Lower leg skin (tissue), 3 donors: ENCODE data around the gene TALDO1.

Experiments used
- POLR2A ChIP-seq, 2 donors: fragments of 450-650 bp; IDR thresholded peaks; one replicate each; pipeline ENCODE4 v1.6.1; 2016 to 2017; ENCODE audit warnings: antibody characterized with exemption in 2 of 2, mild to moderate bottlenecking in 1 of 2, moderate library complexity in 1 of 2
- TF ChIP-seq, protein P1 (sequence below), 3 donors: fragments of 450-650 bp; IDR thresholded peaks; one replicate each; pipeline ENCODE4 v1.5.1; 2016; ENCODE audit warnings: antibody characterized with exemption in 3 of 3, mild to moderate bottlenecking in 3 of 3, moderate library complexity in 2 of 3

DNA sequence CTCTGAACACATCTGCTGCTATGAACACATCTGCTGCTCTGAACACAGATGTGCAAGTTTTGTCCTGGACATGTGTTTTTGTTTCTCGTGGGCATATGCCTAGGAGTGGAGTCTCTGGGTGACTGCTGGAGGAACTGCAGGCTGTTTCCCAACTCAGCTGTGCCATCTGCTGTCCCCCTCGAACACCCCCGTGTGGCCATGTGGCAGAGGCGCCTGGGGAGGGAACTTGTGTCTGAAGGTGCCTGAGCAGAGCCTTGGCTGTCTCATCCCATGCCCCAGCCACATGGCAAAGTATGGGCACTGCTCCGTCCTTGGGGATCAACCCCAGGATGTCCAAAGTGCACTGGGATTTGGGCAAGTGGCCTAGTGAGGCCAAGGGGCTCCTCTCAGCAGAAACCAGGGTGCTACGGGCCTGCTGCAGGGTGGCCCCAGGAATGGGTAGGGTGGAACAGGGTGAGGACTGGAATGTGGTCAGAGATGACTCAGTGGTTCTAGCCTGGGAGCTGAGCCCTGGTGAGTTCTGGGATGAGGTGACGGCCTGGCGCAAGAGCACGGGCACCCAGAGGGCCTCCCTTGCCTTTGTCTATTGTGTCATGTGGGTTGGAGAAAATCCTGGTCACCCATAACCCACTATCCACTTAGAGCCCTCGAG lies 15.3 kb downstream of the TALDO1 start:
- TF ChIP-seq, protein P1, sequence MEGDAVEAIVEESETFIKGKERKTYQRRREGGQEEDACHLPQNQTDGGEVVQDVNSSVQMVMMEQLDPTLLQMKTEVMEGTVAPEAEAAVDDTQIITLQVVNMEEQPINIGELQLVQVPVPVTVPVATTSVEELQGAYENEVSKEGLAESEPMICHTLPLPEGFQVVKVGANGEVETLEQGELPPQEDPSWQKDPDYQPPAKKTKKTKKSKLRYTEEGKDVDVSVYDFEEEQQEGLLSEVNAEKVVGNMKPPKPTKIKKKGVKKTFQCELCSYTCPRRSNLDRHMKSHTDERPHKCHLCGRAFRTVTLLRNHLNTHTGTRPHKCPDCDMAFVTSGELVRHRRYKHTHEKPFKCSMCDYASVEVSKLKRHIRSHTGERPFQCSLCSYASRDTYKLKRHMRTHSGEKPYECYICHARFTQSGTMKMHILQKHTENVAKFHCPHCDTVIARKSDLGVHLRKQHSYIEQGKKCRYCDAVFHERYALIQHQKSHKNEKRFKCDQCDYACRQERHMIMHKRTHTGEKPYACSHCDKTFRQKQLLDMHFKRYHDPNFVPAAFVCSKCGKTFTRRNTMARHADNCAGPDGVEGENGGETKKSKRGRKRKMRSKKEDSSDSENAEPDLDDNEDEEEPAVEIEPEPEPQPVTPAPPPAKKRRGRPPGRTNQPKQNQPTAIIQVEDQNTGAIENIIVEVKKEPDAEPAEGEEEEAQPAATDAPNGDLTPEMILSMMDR (IDR thresholded peaks at IDR 0.05): no peak
- TF ChIP-seq POLR2A (IDR thresholded peaks at IDR 0.05): no peak
